ENCODE results near the gene NADK2.

NADK2 gene

GRCh38 chr5:36152324-36153297 lies 89.1 kb downstream of the NADK2 start:
- H3K36me3 Mint-ChIP-seq (ENCODE audit: low read depth): peaks cover 62% of the 10 kb centered on the region
- DNase-seq: no peak
- H3K27me3 Mint-ChIP-seq: no peaks in the 10 kb centered on the region
- H3K27ac Mint-ChIP-seq: peak overlapping the region; percentile 94
- H3K4me3 Mint-ChIP-seq: peak overlapping the region; percentile 97
- H3K4me1 Mint-ChIP-seq (ENCODE audit: low read depth): peaks cover 65% of the 10 kb centered on the region
- no peaks in the 10 kb centered on the region for H3K9me3 Mint-ChIP-seq

GRCh38 chr5:36151434-36152323 lies 90.0 kb downstream of the NADK2 start, which contains the start of the genes LMBRD2 and SKP2:
Gene LMBRD2, minus strand, starts transcription at chr5:36151887. Its CDS starts 8,538 bp downstream, at chr5:36143349.
Gene SKP2, plus strand, starts transcription at chr5:36152111. Its CDS starts 152 bp downstream, at chr5:36152263.
- Mint-ChIP-seq H3K27ac (peak within 1 kb of the TSS; percentile 94), H3K9me3 (no peaks in the 10 kb centered on the region), H3K36me3 (ENCODE audit: low read depth) (peaks cover 53% of the 10 kb centered on the region), H3K27me3 (no peaks in the 10 kb centered on the region), H3K4me1 (ENCODE audit: low read depth) (peaks cover 66% of the 10 kb centered on the region), H3K4me3 (peak within 1 kb of the TSS; percentile 97)
- peak; percentile 96 for DNase-seq

GRCh38 chr5:36150676-36151433 lies 90.9 kb downstream of the NADK2 start:
- Mint-ChIP-seq H3K36me3 (ENCODE audit: low read depth) (peaks cover 45% of the 10 kb centered on the region), H3K27me3 (no peaks in the 10 kb centered on the region), H3K9me3 (no peaks in the 10 kb centered on the region), H3K4me1 (ENCODE audit: low read depth) (peaks cover 58% of the 10 kb centered on the region), H3K4me3 (peak overlapping the region; percentile 97), H3K27ac (peak overlapping the region; percentile 94)
- peak; percentile 64 for DNase-seq

- no peak overlapping the region for H3K27ac Mint-ChIP-seq
- no peak for DNase-seq
- no peaks in the 10 kb centered on the region for H3K27me3 Mint-ChIP-seq
- H3K9me3 Mint-ChIP-seq: no peaks in the 10 kb centered on the region
- peaks cover 20% of the 10 kb centered on the region for H3K36me3 Mint-ChIP-seq (ENCODE audit: low read depth)
- no peak overlapping the region for H3K4me3 Mint-ChIP-seq
- H3K4me1 Mint-ChIP-seq (ENCODE audit: low read depth): peaks cover 38% of the 10 kb centered on the region
These were observed 94.0 kb downstream of the NADK2 start for GRCh38 chr5:36147681-36148080.

- DNase-seq: no peak
- Mint-ChIP-seq H3K9me3 (no peaks in the 10 kb centered on the region), H3K4me3 (no peak overlapping the region), H3K36me3 (ENCODE audit: low read depth) (peaks cover 15% of the 10 kb centered on the region), H3K4me1 (ENCODE audit: low read depth) (peaks cover 38% of the 10 kb centered on the region), H3K27me3 (no peaks in the 10 kb centered on the region), H3K27ac (no peak overlapping the region)
These were observed 95.3 kb downstream of the NADK2 start for GRCh38 chr5:36146390-36146789.

- Mint-ChIP-seq H3K9me3 (no peaks in the 10 kb centered on the region), H3K4me3 (no peak overlapping the region), H3K27me3 (no peaks in the 10 kb centered on the region), H3K4me1 (ENCODE audit: low read depth) (peaks cover 32% of the 10 kb centered on the region), H3K36me3 (ENCODE audit: low read depth) (peaks cover 23% of the 10 kb centered on the region), H3K27ac (no peak overlapping the region)
- DNase-seq: no peak
These were observed 96.4 kb downstream of the NADK2 start for GRCh38 chr5:36145311-36145710.
